Esophagus muscularis mucosa (tissue), 4 donors: ENCODE results near the gene CYP46A1. TPM values are rescaled to one million over a fixed set of nuclear protein-coding genes. Genes with fewer than 3 reads are reported as not detected.

ENCODE experiments used
- DNase-seq: peaks from one replicate; pipeline ENCODE4 v3.0.0-alpha.2; 2017; ENCODE audit errors: extremely low spot score
- H3K27ac ChIP-seq, 4 donors: fragments of 200-600 bp; sonication (generic); replicated peaks in 1 of 4; 1 replicate in 3 of 4; 2 replicates in 1 of 4; pipeline ENCODE4 v1.5.1; 2016 to 2019; ENCODE audit warnings: mild to moderate bottlenecking in 1 of 4
- H3K27me3 ChIP-seq, 4 donors: fragments of 200-600 bp; sonication (generic); one replicate each; pipeline versions ENCODE4 v1.5.1 to v1.6.0; 2016 to 2019
- H3K36me3 ChIP-seq, 4 donors: fragments of 200-600 bp; sonication (generic); one replicate each; pipeline ENCODE4 v1.5.1; 2016 to 2019
- H3K4me1 ChIP-seq, 4 donors: fragments of 200-600 bp; sonication (generic); one replicate each; pipeline ENCODE4 v1.5.1; 2016 to 2019
- H3K4me3 ChIP-seq, 4 donors: fragments of 200-600 bp; sonication (generic); 1 replicate in 2 of 4; 2 replicates in 2 of 4; pipeline ENCODE4 v1.5.1; 2016 to 2019; ENCODE audit warnings: mild to moderate bottlenecking in 4 of 4, moderate library complexity in 1 of 4
- H3K9me3 ChIP-seq, 4 donors: fragments of 200-600 bp; sonication (generic); 1 replicate in 3 of 4; 2 replicates in 1 of 4; pipeline ENCODE4 v1.5.1; 2016 to 2019
- EP300 ChIP-seq: sonication (generic); formaldehyde crosslinking; IDR thresholded peaks from one replicate; pipeline ENCODE4 v1.6.1; 2017; ENCODE audit warnings: antibody characterized with exemption
- POLR2A ChIP-seq: fragments of 450-650 bp; IDR thresholded peaks from one replicate; pipeline ENCODE4 v1.6.1; 2017; ENCODE audit warnings: antibody characterized with exemption, moderate library complexity, mild to moderate bottlenecking, low read depth
- POLR2AphosphoS5 ChIP-seq, 2 donors: sonication (generic); formaldehyde crosslinking; IDR thresholded peaks; one replicate each; pipeline ENCODE4 v1.6.1; 2017; ENCODE audit warnings: antibody characterized with exemption in 2 of 2
- WGBS: methylation state at CpG from one replicate; pipeline ENCODE4 v1.1.5; 2018; 5-methylcytosine and 5-hydroxymethylcytosine counted together
- intact Hi-C: fragments of 100-400 bp; cut with DNase I; formaldehyde crosslinking; loops from one replicate; pipeline ENCODE4 v1.15.1; 2023
- total RNA-seq, 4 donors: library from RNA; depleted of rRNA; stranded (reverse); fragments of >200 nt; gene quantifications; one replicate each; pipeline versions ENCODE4 v1.1.0 to v1.2.1, GENCODE V29; 2016
- TF ChIP-seq, protein P1 (sequence below), 3 experiments: fragments of 200-600 bp in 2 of 3; fragments of 450-650 bp in 1 of 3; sonication (generic) in 2 of 3; IDR thresholded peaks; one replicate each; pipeline ENCODE4 v1.5.1; 2017 to 2019; ENCODE audit warnings: antibody characterized with exemption in 3 of 3, mild to moderate bottlenecking in 2 of 3, moderate library complexity in 1 of 3

The CYP46A1 gene
- total RNA-seq, 4 donors from 2014 or later: 1.2 to 2.5 (median 1.9) TPM

DNA sequence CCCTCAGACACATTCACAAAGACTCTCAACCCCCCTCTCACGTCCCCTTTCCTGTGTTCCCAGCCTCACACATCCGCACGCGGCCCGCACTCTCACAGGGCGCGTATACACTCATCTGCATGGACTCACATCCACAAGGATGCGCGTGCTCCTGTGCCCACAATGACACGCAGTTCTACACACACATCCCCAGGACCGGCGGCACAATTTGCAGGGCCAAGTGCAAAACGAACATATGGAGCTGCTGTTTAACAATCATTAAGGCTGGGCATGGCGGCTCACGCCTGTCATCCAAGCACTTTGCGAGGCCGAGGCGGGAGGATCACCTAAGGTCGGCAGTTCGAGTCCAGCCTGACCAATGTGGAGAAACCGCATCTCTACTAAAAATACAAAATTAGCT lies 72.7 kb downstream of the CYP46A1 start:
- DNase-seq: no peak

DNA sequence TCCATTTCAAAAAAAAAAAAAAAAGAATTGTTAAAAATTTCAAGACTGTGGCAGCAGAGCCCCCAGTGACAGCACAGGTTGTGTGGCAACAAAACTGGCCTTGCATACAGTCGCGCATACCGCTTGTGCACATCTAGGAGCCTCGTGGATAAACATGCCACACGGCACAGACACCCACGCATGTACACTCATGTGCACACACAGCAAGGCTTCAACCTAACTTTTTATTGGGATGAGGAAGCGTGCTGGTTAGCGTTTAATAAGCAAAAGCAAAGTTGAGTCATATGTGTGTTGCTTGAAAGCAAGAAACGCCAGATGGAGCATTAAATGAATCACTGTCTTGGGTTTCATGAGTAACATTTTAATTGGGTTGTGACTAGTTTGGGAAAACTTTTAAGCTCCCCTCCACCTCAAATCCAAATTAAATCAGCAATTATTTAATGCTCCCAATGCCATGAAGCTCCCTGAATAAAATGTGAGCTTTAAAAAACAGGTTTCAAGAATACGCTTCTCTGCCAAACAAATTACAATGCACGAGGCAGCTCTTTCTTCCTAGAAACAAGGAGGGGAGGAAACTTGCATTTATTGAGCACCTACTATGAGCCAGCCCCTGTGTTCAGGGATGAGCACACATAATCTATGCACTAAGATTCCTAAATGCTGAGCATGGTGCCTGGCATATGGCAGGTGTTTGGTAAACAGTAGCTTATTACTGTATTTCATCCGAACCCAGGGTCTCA lies 73.4 kb downstream of the CYP46A1 start:
- no peak for DNase-seq
- Histone ChIP-seq H3K4me1 (peaks cover 53 to 99% (median 79%) of the 10 kb centered on the region in 4 donors), H3K27ac (peak overlapping the region in 3 of 4 donors; percentile 49 to 87 (median 82)), H3K9me3 (no peaks in the 10 kb centered on the region), H3K27me3 (no peaks in the 10 kb centered on the region), H3K4me3 (no peak overlapping the region), H3K36me3 (no peaks in the 10 kb centered on the region)
- WGBS: 76% methylated on average over 12 of the region's 12 CpGs
- TF ChIP-seq, protein P1, sequence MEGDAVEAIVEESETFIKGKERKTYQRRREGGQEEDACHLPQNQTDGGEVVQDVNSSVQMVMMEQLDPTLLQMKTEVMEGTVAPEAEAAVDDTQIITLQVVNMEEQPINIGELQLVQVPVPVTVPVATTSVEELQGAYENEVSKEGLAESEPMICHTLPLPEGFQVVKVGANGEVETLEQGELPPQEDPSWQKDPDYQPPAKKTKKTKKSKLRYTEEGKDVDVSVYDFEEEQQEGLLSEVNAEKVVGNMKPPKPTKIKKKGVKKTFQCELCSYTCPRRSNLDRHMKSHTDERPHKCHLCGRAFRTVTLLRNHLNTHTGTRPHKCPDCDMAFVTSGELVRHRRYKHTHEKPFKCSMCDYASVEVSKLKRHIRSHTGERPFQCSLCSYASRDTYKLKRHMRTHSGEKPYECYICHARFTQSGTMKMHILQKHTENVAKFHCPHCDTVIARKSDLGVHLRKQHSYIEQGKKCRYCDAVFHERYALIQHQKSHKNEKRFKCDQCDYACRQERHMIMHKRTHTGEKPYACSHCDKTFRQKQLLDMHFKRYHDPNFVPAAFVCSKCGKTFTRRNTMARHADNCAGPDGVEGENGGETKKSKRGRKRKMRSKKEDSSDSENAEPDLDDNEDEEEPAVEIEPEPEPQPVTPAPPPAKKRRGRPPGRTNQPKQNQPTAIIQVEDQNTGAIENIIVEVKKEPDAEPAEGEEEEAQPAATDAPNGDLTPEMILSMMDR (IDR thresholded peaks at IDR 0.05): no peak
- no peak for TF ChIP-seq EP300
- TF ChIP-seq POLR2A: no peak
- no peak for TF ChIP-seq POLR2AphosphoS5 (IDR thresholded peaks at IDR 0.05)
- intact Hi-C loops: no loop called here

More for the DNA sequence above, 72.7 kb downstream of the CYP46A1 start:
- no peaks in the 10 kb centered on the region for H3K27me3 ChIP-seq
- peak overlapping the region; percentile 82 to 87 (median 84) for H3K27ac ChIP-seq
- intact Hi-C loops: no loop called here
- no peaks in the 10 kb centered on the region for H3K9me3 ChIP-seq
- WGBS: 92% methylated on average over 21 of the region's 21 CpGs
- no peak overlapping the region for H3K4me3 ChIP-seq
- H3K36me3 ChIP-seq: no peaks in the 10 kb centered on the region
- TF ChIP-seq POLR2A: no peak
- TF ChIP-seq, protein P1 (IDR thresholded peaks at IDR 0.05): no peak
- no peak for TF ChIP-seq POLR2AphosphoS5 (IDR thresholded peaks at IDR 0.05)
- no peak for TF ChIP-seq EP300
- peaks cover 60 to 99% (median 86%) of the 10 kb centered on the region in 4 donors for H3K4me1 ChIP-seq

DNA sequence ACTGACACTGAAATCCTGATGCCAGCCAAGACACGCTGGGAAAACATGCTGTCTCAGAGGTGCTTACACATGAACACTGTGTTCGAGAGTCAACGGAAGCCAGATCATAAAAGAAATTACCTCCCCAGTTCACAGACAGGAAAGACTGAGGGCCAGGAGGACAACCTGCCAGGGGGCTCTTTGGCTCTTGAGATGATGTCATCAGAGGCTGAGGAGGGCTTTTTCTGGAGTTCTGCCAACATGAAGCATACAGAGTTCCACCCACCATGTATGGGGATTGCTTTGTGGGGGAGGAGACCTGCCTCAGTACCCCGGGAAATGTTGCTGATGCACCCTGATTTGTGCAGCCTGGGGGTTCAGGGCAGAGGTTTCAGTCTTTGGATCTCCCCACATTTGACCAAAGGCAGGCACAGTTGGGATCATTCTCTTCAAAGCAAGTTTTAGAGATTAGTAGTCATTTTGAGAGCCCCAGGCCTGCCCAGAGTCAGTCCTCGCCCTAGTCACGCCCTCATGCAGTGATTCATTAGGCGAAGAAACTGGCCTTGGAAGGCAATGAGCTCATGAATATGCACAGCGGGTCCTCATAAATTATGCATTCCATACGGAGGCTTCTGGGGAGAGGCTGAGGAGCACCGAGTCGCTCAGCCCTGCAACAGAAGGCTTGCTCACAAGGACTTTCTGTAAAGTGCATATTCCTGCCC lies 74.2 kb downstream of the CYP46A1 start:
- H3K27me3 ChIP-seq: no peaks in the 10 kb centered on the region
- TF ChIP-seq EP300 (no peak), POLR2AphosphoS5 (IDR thresholded peaks at IDR 0.05) (no peak), POLR2A (no peak)
- TF ChIP-seq, protein P1 (IDR thresholded peaks at IDR 0.05): no peak
- H3K4me3 ChIP-seq: no peak overlapping the region
- no peaks in the 10 kb centered on the region for H3K36me3 ChIP-seq
- 67% methylated on average over 11 of the region's 11 CpGs for WGBS
- H3K9me3 ChIP-seq: no peaks in the 10 kb centered on the region
- peak overlapping the region in 3 of 4 donors; percentile 38 to 49 (median 40) for H3K27ac ChIP-seq
- DNase-seq: no peak
- intact Hi-C loops: no loop called here
- peaks cover 46 to 91% (median 71%) of the 10 kb centered on the region in 4 donors for H3K4me1 ChIP-seq

DNA sequence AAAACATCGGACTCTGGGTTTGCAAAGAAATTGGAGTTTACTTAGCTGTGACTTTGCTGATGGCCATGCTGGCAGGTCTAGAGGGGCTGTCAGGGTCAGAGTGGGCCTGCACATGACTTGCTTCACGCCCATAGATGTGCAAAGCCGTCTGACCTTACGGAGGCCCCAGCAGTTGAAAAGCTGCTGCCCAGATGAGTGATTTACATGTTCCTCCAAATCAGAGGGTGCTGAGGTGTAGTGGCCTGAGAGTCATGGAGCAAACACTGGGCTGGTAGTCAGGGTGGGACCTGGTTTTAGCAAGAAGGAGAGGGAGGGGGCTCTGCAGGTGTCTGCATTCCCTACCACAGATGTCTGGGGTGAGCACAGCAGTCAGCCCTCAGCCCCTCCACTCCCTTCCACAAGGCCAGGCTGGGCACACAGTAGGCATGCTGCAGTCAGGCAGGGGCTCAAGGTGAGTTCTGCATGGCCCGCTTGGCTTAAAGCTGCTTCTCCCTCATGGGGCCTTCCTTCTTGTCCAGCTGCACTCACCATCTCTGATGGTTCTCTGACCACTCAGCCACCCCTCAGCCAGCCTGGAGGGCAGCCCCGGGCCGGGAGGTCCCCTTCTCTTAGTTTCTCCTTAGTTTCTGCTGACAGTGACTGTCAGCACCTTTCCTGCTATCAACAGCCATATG lies 74.9 kb downstream of the CYP46A1 start:
- Histone ChIP-seq H3K36me3 (no peaks in the 10 kb centered on the region), H3K4me3 (no peak overlapping the region), H3K9me3 (no peaks in the 10 kb centered on the region), H3K4me1 (peaks cover 38 to 84% (median 64%) of the 10 kb centered on the region in 4 donors), H3K27me3 (no peaks in the 10 kb centered on the region), H3K27ac (peak overlapping the region in 3 of 4 donors; percentile 37 to 52 (median 40))
- no peak for DNase-seq
- intact Hi-C loops: no loop called here
- WGBS: 92% methylated on average over 7 of the region's 7 CpGs
- no peak for TF ChIP-seq EP300

DNA sequence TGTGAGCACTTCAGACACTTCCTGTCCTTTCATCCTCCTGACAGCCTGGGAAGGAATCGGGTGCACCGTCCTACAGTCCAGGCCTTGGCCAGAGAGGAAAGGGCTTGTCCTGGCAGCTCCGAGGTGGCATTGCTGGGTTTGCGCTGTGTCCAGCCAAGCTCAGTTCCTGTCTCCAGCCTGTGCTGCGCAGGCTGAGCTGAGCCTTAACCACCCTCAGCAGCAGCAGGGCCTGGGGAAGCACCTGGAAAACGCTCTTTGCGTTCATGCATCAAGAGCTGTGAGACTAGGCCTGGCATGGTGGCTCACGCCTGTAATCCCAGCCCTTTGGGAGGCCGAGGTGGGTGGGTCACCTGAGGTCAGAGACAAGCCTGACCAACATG lies 75.4 kb downstream of the CYP46A1 start:
- no peaks in the 10 kb centered on the region for H3K9me3 ChIP-seq
- peaks cover 33 to 78% (median 59%) of the 10 kb centered on the region in 4 donors for H3K4me1 ChIP-seq
- H3K36me3 ChIP-seq: no peaks in the 10 kb centered on the region
- no peak for DNase-seq
- intact Hi-C loops: no loop called here
- TF ChIP-seq POLR2AphosphoS5 (IDR thresholded peaks at IDR 0.05): no peak
- no peak for TF ChIP-seq EP300
- H3K27me3 ChIP-seq: no peaks in the 10 kb centered on the region
- no peak overlapping the region for H3K4me3 ChIP-seq
- 82% methylated on average over 9 of the region's 9 CpGs for WGBS
- H3K27ac ChIP-seq: peak overlapping the region in 3 of 4 donors; percentile 37 to 52 (median 40)
